Tibial nerve (tissue), 3 donors: ENCODE measurements around the gene DNAH5.

Source experiments
- POLR2A ChIP-seq, 2 donors: fragments of 450-650 bp; IDR thresholded peaks; one replicate each; pipeline ENCODE4 v1.6.1; 2017; ENCODE audit warnings: antibody characterized with exemption in 2 of 2, mild to moderate bottlenecking in 2 of 2, moderate library complexity in 2 of 2
- TF ChIP-seq, protein P1 (sequence below), 5 experiments: fragments of 200-600 bp in 3 of 5; fragments of 450-650 bp in 2 of 5; sonication (generic) in 3 of 5; IDR thresholded peaks; one replicate each; pipeline ENCODE4 v1.5.1; 2016 to 2019; ENCODE audit warnings: antibody characterized with exemption in 5 of 5, mild to moderate bottlenecking in 3 of 5, moderate library complexity in 2 of 5

DNA sequence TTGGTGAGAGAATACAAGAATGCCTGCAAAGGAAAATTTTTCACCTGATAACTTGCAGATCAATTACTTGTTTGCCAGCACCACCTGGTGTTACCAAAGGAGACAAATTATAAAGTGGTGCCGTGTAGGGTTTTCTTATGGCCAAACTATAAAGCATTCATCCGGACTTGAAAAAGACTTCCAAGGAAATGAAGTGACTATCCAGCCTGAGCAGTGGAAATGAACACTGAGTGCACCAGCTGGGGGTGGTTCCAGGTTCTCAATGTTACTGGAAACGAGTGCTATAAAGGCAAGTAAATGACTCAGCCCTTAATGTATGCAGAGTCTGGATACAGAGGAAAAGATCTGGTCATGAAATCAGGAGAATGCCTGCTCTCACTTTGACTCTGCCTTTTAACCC, 113.1 kb downstream of the DNAH5 start:
- TF ChIP-seq, protein P1, sequence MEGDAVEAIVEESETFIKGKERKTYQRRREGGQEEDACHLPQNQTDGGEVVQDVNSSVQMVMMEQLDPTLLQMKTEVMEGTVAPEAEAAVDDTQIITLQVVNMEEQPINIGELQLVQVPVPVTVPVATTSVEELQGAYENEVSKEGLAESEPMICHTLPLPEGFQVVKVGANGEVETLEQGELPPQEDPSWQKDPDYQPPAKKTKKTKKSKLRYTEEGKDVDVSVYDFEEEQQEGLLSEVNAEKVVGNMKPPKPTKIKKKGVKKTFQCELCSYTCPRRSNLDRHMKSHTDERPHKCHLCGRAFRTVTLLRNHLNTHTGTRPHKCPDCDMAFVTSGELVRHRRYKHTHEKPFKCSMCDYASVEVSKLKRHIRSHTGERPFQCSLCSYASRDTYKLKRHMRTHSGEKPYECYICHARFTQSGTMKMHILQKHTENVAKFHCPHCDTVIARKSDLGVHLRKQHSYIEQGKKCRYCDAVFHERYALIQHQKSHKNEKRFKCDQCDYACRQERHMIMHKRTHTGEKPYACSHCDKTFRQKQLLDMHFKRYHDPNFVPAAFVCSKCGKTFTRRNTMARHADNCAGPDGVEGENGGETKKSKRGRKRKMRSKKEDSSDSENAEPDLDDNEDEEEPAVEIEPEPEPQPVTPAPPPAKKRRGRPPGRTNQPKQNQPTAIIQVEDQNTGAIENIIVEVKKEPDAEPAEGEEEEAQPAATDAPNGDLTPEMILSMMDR (IDR thresholded peaks at IDR 0.05), result no peak
- TF ChIP-seq POLR2A (IDR thresholded peaks at IDR 0.05), result no peak
